H7 (cell line): ENCODE results near the gene TMEM175. TPM values are rescaled to one million over a fixed set of nuclear protein-coding genes. Genes with fewer than 3 reads are reported as not detected.

Experiments
- DNase-seq: peaks from one replicate; pipeline ENCODE4 v3.0.0; 2012
- H3K27me3 ChIP-seq: 2 replicates; pipeline ENCODE4 v1.6.0; 2011; ENCODE audit warnings: mild to moderate bottlenecking, low read length; ENCODE audit not compliant: control insufficient read depth, insufficient read depth
- H3K36me3 ChIP-seq: replicated peaks from 2 replicates; pipeline ENCODE4 v1.5.1; 2011; ENCODE audit warnings: low read length; ENCODE audit not compliant: control insufficient read depth, insufficient read depth
- H3K4me3 ChIP-seq: 2 replicates; pipeline ENCODE4 v1.5.1; 2011; ENCODE audit warnings: low read depth, mild to moderate bottlenecking, control low read depth, low read length, moderate library complexity; ENCODE audit not compliant: insufficient read depth
- total RNA-seq: library from RNA; depleted of rRNA; stranded (reverse); fragments of >200 nt; shearing (Covaris generic); gene quantifications from 2 replicates; pipeline ENCODE4 v1.2.3, GENCODE V29; 2014

TMEM175 gene
- total RNA-seq, 1 experiment from 2014 or later, result 8.4 TPM

GRCh38 chr4:906339-907102, 25.7 kb upstream of the TMEM175 start:
- no peaks in the 10 kb centered on the region for H3K27me3 ChIP-seq
- H3K4me3 ChIP-seq, result no peak overlapping the region
- DNase-seq, result no peak
- no peaks in the 10 kb centered on the region; the same call in 1 of the 2 replicates for H3K36me3 ChIP-seq

- no peak for DNase-seq
- no peak overlapping the region for H3K4me3 ChIP-seq
Measured at GRCh38 chr4:907103-907400, 25.2 kb upstream of the TMEM175 start.

GRCh38 chr4:907691-908425, 24.4 kb upstream of the TMEM175 start:
- Histone ChIP-seq H3K36me3 (no peaks in the 10 kb centered on the region; the same call in 1 of the 2 replicates), H3K4me3 (no peak overlapping the region), H3K27me3 (no peaks in the 10 kb centered on the region)
- no peak for DNase-seq

More at GRCh38 chr4:907103-907400, 25.2 kb upstream of the TMEM175 start:
- H3K36me3 ChIP-seq, result no peaks in the 10 kb centered on the region; the same call in 1 of the 2 replicates
- H3K27me3 ChIP-seq, result no peaks in the 10 kb centered on the region

- Histone ChIP-seq H3K4me3 (no peak overlapping the region), H3K36me3 (no peaks in the 10 kb centered on the region; the same call in 1 of the 2 replicates)
Measured at GRCh38 chr4:909131-909571, 23.1 kb upstream of the TMEM175 start.

GRCh38 chr4:909821-910220, 22.4 kb upstream of the TMEM175 start:
- no peak for DNase-seq
- Histone ChIP-seq H3K27me3 (no peaks in the 10 kb centered on the region), H3K4me3 (no peak overlapping the region), H3K36me3 (no peaks in the 10 kb centered on the region; the same call in 1 of the 2 replicates)

More at GRCh38 chr4:909131-909571, 23.1 kb upstream of the TMEM175 start:
- no peaks in the 10 kb centered on the region for H3K27me3 ChIP-seq
- no peak for DNase-seq

GRCh38 chr4:910366-911091, 21.7 kb upstream of the TMEM175 start:
- H3K4me3 ChIP-seq, result no peak overlapping the region
- DNase-seq, result peak; percentile 47

GRCh38 chr4:911221-911751, 21.0 kb upstream of the TMEM175 start:
- Histone ChIP-seq H3K36me3 (no peaks in the 10 kb centered on the region; the same call in 1 of the 2 replicates), H3K4me3 (no peak overlapping the region), H3K27me3 (no peaks in the 10 kb centered on the region)
- DNase-seq, result no peak

More at GRCh38 chr4:910366-911091, 21.7 kb upstream of the TMEM175 start:
- no peaks in the 10 kb centered on the region; the same call in 1 of the 2 replicates for H3K36me3 ChIP-seq
- H3K27me3 ChIP-seq, result no peaks in the 10 kb centered on the region

GRCh38 chr4:911871-912490, 20.3 kb upstream of the TMEM175 start:
- no peak overlapping the region for H3K4me3 ChIP-seq
- H3K27me3 ChIP-seq, result no peaks in the 10 kb centered on the region
- no peaks in the 10 kb centered on the region; the same call in 1 of the 2 replicates for H3K36me3 ChIP-seq
- DNase-seq, result peak; percentile 77

- Histone ChIP-seq H3K4me3 (no peak overlapping the region), H3K27me3 (no peaks in the 10 kb centered on the region), H3K36me3 (no peaks in the 10 kb centered on the region; the same call in 1 of the 2 replicates)
- peak; percentile 60 for DNase-seq
Measured at GRCh38 chr4:912548-913279, 19.5 kb upstream of the TMEM175 start.

GRCh38 chr4:913280-913618, 19.0 kb upstream of the TMEM175 start:
- DNase-seq, result no peak
- H3K4me3 ChIP-seq, result no peak overlapping the region
- H3K27me3 ChIP-seq, result no peaks in the 10 kb centered on the region
- H3K36me3 ChIP-seq, result no peaks in the 10 kb centered on the region; the same call in 1 of the 2 replicates

- no peak for DNase-seq
- Histone ChIP-seq H3K27me3 (no peaks in the 10 kb centered on the region), H3K4me3 (no peak overlapping the region), H3K36me3 (no peaks in the 10 kb centered on the region; the same call in 1 of the 2 replicates)
Measured at GRCh38 chr4:914531-914930, 17.7 kb upstream of the TMEM175 start.

GRCh38 chr4:915041-915474, 17.2 kb upstream of the TMEM175 start:
- H3K27me3 ChIP-seq, result no peaks in the 10 kb centered on the region
- H3K36me3 ChIP-seq, result no peaks in the 10 kb centered on the region; the same call in 1 of the 2 replicates
- H3K4me3 ChIP-seq, result no peak overlapping the region
- DNase-seq, result peak; percentile 5

- no peak for DNase-seq
- Histone ChIP-seq H3K4me3 (no peak overlapping the region), H3K27me3 (no peaks in the 10 kb centered on the region), H3K36me3 (no peaks in the 10 kb centered on the region; the same call in 1 of the 2 replicates)
Measured at GRCh38 chr4:915595-915994, 16.7 kb upstream of the TMEM175 start.
